ENCODE data around the gene YPEL2.

The YPEL2 gene

DNA sequence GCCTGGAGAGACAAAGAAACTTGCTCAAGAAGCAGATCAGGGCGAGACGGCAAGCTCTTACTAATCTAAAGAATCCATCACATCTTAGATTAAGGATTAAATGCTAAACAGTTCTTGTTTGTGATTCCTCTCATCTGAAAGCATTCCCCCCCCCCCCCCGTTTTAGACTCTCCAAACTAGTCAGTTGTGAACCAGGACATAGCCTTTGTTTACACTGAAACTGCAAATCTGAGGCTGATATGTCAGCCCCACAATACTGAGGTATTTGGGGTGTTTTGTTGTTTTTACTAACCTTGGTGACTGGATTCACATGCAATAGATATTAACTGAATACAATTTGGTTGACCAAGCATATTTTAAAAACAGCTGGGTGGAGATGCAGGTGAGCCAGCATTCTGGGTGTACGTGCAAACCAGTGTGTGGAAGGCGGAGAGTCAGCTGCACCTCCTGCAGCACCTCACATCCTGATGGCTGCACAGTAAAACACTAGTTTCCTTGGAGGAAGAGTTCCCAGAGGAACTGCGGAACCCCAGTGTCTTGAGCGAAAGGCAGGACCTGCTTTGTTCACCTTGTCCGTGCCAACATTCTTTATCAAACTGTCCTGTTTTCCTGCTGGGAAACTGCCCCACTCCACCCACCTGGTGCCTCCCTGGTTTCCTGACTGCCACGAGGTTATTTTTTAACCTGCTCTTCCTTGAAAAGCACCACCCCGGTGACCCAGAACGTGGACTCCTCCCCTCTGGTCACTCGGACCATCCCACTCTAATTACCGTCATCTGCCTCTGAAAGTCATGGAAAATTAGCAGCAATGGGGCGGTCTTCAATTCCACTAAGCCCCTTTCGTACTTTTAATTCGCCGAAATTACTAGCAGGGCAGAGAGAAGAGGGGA, 1.2 kb upstream of the YPEL2 start:
- DNase-seq (ENCODE audit: low read depth in 2 of 2) = no peak

DNA sequence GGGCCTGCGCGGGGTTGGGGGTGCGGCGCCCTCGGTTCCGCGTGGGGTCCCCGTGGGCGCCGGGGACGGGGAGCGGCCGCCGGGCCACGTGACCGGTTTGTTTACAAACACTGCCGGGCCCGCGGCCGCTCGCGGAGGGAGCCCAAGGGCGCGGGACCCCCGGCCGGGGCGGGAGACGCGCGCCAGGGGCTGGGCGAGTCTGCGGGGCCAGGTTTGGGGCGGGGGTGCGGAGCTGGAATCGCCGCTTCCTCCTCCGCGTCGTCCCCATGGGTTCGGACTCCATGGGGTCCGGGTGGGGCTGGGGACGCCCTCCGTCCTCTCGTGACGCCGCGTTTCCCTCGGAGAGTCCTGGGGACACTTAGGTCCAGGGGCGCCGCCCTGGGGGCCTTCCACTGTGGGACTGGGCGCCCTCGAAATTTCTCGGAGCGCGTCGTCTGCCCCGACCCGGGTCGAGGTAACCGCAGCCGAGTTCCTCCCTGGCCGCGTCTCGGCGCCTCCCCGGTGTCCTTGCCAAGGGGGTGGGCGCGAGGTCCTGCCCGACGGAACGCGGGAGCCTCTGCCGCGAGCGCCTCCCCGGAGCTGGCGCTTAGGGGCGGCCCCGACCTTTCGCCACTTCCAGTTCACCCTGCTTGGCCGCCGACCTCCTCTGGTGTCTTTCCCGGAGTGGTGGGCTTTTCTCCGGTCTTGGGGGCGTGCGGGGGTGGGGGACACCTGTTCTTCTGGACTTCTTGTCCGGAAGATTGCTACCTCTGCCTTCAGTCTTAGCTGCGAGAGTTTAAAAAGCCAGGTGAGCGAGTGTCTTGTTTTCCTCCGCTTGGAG, 684 bp downstream of the YPEL2 start:
- peak; percentile 10 to 23 for DNase-seq (ENCODE audit: low read depth in 2 of 2)

DNA sequence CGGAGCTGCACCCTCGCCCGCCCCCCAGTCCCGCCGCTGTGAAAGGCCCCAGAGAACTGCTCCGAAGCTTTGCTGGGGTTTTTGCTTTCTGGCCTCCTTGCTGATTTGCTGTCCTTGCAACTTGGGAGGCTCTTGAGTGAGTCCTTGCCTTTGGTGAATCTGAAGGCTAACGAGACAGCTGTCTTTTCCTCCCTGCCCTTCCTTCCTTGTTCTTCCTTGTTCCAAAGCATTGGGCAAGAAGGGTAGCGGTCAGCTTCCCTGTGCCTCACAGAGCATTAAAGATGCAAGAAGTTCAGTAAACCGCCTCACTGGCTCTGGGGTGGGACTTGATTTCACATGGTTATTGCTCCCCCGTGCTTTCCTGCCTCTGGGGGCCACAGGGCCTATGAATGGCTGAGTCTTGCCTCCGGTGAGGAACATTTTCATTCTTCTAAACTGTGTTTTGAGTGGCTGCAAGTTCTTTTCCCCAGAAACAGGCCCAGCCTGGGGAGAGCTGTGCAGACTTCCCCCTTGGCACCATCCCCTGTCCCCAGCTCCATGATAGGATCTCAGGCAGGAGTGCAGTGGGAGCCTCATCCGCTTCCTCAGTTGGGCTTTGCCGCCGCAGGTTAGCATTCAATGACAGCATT, 1.4 kb downstream of the YPEL2 start:
- DNase-seq (ENCODE audit: low read depth in 2 of 2) = no peak

DNA sequence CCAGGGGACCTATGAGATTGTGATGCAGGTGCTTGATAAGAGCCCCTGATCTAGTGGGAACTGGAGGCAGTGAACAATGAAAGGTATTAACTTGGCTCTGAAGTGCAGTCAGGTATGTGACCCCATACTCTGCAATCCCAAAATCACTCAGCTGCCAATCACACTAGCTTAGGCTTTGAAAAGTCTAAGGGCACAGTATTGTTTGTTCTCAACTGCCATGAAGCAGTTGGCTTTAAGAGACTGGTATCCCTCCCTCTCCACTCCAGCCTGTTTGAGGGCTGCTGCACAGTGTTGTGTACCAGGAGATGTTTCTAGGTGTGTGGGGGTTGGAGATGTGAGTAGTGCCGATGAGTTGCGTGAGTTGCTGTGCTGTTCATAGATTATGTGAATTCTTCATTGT, 2.4 kb downstream of the YPEL2 start:
- DNase-seq (ENCODE audit: low read depth in 2 of 2) = no peak

DNA sequence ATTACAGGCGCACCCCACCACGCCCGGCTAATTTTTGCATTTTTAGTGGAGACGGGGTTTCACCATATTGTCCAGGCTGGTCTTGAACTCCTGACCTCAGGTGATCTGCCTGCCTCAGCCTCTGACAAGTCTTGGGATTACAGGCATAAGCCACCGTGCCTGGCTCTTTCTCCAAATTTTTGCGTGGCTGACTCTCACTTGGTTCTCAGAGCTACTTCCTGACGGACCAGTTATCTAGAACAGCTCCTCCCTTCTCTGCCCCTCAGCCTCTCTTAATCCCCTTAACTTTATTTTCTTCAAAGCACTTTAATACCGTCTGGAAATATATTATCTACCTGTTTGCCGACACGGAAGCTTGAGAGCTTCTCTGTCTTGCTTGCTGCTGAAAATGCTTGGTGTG, 4.2 kb downstream of the YPEL2 start:
- DNase-seq (ENCODE audit: low read depth in 2 of 2) = no peak

DNA sequence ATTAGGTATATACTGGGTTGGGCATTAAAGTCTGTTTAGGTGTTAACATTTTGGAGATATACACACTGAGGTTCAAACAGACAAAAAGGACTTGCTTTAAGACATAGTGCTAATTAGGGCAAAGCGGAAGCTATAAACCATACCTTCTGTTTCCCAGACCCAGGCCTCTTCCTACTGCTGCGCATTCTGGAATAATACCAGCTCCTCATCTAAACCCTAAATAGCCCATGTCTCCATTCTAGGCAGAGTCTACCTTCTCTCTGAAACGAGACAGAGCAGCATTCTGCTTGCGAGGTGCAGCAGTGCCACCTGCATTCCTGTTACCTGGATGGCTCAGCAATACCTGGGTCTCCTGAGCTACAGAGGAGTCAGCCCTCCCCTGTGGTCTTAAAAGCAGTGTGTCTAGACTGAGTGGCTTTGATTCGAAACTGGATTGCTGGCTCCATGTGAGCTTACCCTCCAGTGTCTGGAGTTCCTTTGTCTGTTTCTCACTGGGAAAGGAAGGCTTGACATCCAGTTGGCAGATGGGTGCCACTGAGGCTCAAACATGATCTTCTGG, 6.4 kb downstream of the YPEL2 start:
- no peak for DNase-seq (ENCODE audit: low read depth in 2 of 2)

DNA sequence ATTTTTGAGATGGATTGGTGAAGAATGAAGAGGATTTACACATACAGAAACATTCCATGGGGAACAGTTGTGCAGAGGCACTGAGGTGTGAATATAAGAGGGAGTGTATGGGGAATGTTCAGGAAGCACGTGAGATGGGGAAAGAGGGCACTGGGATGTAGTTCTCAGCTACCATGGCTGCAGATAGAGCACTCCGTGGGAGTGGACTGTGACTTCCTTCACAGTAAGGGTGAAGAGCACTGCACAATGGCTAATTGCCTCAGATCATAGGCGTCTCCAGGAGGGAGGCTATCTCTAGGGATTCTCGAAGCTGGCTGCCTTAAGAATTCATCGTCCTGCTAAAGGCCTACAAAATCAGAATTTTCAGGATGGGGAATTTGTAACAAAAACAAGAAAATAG, 7.0 kb downstream of the YPEL2 start:
- no peak for DNase-seq (ENCODE audit: low read depth in 2 of 2)

DNA sequence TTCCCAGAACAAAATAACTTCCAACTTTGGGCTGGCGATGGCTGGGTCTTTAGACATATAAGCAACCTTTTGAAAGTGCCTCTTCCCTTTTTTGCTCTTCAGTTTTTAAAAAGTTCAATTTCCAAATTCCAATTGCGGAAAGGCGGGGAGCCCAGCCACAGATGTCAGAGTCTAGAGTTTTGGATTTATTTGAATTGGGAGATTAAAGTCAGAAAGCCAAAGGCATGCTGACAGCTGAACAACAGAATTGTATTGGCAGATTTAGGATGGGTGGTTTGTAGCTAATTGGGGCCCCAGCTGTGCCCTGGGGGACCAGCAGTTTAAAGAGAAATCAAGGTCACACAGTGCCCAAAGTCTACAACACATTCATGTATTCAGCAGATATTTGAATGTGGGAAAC, 10.5 kb downstream of the YPEL2 start:
- DNase-seq (ENCODE audit: low read depth in 2 of 2) = no peak

DNA sequence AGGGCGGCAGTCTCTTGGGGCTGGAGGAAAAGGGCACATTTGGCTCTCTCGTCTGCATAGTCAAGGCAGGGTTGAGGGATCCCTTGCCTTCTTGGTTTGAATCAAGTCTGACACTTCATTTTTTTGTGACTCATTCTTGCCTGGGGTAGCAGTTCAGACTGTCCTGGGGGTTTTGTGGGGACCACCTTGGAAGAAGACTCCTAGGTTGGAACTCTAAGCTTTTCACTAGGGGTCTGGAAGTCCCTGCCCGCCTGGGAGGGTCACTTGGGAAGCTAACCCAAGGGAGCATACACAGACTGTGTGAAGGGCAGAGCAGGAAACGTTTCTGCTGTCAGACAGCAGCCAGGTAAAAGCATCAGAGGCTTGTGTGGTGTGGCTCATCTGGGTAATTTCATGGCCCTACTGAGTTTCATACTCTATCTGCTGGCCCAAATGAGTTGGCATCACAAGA, 11.3 kb downstream of the YPEL2 start:
- DNase-seq (ENCODE audit: low read depth in 2 of 2) = no peak

DNA sequence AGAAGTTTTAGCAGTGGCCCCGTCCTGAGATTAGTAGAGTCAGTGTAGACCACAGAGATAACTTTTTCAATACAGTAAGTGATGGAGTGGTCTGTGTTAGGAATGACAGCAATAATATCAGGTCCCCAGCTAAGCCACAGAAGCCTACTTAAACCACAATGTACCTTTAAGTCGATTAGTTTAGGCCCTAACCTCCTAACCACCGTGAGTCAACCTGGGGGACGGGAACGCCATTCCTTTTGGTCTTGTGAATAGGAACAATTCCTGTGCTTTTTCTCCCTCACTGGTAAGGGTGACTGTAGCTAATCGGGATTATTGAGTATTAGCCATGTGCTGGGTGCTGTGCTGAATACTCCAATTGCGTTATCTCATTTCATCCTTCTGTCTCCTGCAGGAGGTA, 14.0 kb downstream of the YPEL2 start:
- no peak for DNase-seq (ENCODE audit: low read depth in 2 of 2)

DNA sequence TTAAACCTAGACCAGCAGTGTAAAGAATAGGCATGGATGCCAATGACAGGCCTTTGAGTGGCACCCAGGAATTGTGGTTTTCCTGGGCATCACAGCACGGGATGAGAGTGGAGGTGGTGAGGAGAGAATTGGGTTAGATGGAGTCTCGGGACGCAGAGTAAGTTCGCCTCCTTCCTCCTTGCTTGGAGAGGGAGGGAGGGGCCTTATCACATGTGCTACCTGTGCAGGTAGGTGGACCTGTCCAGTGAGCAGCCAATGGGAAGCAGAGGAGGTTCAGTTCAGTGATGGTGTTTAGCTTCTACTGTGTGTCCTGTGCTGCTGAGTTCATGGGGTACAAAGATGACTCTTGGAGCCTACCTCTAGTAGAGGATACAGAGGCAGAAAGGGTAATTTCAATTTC, 14.9 kb downstream of the YPEL2 start:
- DNase-seq (ENCODE audit: low read depth in 2 of 2) = no peak

DNA sequence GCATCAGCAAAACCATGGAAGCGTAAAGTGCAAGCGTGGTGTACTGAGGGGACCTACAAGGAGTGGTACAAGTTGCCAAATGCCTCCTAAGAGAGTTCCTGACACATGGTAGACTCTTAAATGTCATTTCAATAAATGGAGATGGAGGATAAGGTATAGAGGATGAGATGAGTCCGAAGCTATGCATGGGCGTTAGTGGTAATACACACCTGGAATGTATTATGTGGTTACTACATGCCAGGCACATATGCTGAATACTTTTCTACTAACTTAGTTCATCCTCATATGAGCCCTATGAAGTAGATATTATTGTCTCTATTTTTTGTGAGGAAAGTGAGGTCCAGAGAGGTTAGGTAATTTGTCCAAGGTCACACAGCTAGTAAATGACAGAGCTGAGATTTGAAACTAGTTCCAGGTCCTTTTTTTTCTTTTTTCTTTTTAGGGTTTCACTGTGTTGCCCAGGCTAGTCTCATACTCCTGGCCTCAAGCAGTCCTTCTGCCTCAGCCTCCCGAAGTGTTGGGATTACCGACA, 15.5 kb downstream of the YPEL2 start:
- no peak for DNase-seq (ENCODE audit: low read depth in 2 of 2)

DNA sequence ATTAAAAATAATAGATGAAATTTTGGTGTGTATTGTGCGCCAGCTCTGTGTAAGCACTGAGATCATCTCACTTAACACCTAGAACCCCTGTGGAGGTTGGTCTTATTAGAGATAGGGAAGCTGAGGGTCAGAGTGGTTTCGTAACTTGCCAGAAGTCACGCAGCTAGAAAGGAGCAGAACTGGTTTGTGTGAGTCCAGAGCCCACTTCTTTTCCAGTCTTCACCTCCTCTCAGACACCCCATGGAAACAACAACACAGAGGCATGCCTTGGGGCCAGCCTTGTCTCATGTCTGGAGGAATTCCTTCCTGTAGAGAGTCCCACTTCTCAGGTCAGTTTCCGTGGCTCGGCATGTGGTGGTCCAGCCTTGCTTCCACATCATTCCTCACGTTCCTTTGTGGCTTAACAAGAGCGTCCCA, 16.5 kb downstream of the YPEL2 start:
- no peak for DNase-seq (ENCODE audit: low read depth in 2 of 2)

DNA sequence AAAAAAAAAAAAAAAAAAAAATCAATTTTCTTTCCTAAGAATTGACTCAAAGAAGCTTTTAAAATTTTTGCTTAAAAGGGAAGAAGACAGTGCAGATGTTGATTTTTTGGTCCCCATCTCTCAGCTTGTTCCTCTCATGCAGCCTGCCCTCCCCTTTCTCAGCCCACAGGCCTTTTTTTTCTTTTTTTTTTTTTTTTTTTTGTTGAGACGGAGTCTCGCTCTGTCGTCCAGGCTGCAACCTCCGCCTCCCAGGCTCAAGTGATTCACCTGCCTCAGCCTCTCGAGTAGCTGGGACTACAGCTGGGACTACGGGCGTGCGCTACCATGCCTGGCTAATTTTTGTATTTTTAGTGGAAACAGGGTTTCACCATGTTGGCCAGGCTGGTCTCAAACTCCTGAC, 17.7 kb downstream of the YPEL2 start:
- DNase-seq (ENCODE audit: low read depth in 2 of 2) = no peak

DNA sequence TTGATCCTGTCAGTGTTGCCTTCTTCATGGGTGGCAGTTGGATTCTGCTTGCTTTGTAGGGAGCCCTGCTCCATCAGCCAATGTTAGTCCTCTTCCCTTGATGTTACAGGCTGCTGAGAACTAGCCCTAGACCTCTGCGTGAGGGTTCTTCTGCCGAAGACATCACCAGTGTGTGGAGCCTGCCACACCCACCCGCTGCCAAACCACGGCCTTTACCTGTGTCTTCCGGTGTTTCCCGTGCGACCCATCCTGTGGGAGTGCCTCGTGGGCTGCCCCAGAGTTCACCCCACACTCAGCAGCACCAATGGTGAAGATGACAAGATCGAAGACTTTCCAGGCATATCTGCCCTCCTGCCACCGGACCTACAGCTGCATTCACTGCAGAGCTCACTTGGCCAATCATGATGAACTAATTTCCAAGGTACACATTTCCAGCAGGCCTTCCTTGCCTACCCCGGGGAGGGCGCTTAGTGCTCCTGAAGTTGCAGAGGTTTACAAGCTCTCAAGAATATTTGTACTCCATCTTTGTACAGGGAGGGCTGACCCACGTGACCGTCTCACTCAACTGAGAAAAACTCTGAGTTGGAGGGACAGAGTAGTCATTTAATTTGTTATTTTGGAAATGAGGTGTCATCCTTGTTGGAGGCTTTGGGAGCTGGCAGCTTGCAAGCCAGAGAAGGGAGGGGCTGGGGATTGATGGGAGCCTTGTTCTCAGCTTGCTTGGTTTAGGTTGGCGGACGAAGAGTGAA, 21.8 kb downstream of the YPEL2 start:
- no peak for DNase-seq (ENCODE audit: low read depth in 2 of 2)

DNA sequence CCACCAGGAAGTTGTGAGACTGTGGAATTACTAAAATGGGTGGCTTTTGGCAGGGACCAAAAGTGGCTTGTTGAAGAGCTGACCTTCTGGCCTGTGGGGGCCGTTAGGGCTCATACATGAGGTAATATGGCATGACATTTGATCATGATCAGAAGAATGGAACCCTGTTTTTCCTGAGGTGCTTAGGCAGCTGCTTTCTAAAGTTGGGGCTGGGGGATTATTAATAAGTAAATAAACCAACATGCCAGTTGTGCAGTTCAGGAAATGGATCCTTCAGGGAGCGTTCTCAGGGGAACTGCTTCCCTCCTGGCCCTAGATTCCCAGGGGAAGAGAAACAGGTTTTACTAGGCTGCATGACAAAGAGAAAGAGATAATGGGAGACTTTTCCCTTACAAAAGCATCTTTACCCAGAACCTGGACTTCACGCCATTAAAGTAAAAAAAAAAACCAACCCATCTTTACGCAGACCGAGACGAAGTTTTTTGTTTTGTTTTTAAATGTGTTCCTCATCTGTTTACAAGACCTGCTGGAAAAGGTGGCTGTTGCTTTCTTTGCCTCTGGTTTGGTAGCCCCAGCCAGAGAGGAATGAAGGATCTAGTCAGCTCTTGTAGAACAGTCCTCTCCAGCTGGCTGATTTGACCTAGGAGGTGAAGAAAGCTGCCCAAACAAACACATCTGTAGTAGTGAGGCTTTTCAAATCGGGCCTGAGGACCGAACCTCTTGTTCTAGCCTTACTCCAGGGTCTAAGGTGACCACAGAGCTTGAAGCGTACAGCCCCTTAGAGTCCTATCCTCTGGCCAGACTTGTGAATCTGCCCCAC, 22.7 kb downstream of the YPEL2 start:
- no peak for DNase-seq (ENCODE audit: low read depth in 2 of 2)

DNA sequence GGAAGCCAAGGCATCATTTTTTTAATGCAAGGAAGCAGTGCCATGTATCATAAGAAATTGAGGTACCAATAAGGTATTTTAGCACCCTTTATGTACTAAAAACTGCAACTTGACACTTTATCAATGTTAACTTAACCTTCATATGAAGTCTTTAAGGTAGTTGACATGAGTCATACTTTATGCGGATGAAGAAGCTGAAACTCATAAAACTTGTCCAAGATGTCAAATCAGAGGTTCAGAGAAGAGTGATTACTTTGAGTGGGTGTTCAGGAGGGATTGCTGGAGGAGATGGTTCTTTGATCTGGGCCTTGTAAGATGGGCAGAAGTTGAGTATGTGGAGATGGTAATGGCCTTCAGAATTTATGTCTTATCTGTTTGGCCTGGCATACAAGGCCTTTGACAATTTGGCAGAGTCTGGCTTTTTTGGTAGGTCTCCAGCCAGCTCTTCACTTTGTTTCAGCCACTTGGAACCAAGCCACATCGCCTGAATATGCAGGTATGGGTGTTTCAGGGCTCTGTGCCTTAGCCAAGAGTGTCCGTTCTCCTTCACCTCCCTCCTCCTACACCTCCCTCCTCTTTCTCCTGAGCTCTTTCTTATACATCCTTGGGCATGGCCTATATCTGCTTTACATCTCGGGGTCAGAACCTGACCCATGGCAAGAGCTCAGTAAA, 23.7 kb downstream of the YPEL2 start:
- DNase-seq (ENCODE audit: low read depth in 2 of 2) = no peak

DNA sequence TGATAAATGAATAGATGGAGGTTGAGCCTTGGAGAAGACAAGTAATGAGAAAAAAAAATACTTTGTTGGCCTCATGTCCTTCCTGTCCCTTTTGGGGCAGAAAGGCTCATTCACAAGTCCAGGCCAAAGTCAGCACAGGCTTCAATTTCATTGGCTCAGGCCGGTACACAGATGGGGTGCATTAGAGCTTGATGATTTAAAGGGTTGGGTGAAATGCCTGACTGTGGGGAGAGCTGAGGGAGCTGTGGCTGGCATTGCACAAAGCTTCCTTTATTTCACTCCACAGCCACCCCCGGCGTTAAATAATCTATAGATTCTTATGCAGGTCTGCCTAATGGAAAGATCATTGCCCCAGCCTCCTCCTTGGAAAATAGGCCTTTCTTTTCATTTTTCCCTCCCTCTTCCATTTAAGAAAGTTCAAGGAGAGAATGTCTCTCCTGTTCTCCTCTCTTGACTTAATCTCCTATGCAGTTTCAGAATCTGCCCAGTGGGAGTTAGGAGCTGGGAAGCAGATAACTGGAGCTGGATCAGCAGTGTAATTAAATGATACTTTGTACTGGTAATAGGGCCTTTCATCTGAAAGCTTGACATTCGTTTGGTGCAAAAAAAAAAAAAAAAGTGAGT, 24.4 kb downstream of the YPEL2 start:
- DNase-seq (ENCODE audit: low read depth in 2 of 2) = no peak

DNA sequence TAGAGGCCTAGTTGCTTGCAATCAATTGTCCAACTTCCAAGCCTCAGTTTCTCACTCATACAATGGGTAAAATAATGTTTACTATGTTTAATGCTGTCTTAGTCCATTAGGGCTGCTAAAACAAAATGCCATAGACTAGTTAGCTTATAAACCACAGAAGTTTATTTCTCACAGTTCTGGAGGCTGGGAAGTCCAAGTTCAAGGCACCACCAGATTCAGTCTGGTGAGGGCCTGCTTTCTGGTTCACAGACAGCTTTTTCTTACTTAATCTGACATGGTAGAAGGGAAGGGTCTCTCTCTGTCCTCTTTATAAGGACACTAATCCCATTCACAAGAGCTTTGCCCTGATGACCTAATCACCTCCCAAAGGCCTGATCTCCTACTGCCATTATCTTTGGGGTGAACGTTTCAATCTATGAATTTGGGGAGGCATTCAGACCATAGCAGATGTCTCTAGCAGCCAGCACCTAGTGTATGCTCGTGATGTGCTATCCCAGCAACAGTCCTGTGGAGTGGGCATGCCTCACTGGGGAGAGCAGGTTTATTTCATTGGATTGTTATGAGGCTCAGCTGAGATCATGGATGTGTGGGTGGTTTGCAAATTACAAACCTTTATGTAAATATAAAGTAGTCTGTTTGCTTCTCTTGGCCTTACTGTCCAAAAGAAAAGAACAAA, 25.2 kb downstream of the YPEL2 start:
- DNase-seq (ENCODE audit: low read depth in 2 of 2) = no peak
